G401 (cell line): ENCODE results near the gene GRIA3. TPM values are rescaled to one million over a fixed set of nuclear protein-coding genes. Genes with fewer than 3 reads are reported as not detected.

Experiments used
- DNase-seq: peaks from one replicate; pipeline ENCODE4 v3.0.0-alpha.2; 2015; ENCODE audit warnings: low spot score
- in situ Hi-C: cut with HindIII; loops from 2 replicates; pipeline ENCODE4 v1.10.0; 2016; ENCODE audit warnings: low sequenced_read_pairs, mixed read lengths
- total RNA-seq: library from RNA; depleted of rRNA; stranded (reverse); fragments of >200 nt; shearing (Covaris generic); gene quantifications from 2 replicates; pipeline ENCODE4 v1.2.3, GENCODE V29; 2014

GRIA3 gene
- total RNA-seq, 1 experiment from 2014 or later, result not detected

GRCh38 chrX:123189338-123189737 is 5.3 kb downstream of the GRIA3 start:
- in situ Hi-C loops, result no loop called here
- no peak for DNase-seq

GRCh38 chrX:123190096-123190495 is 6.0 kb downstream of the GRIA3 start:
- DNase-seq, result no peak
- in situ Hi-C loops, result no loop called here

GRCh38 chrX:123193101-123193500 is 9.0 kb downstream of the GRIA3 start:
- in situ Hi-C loops, result no loop called here

GRCh38 chrX:123199338-123199737 is 15.3 kb downstream of the GRIA3 start:
- DNase-seq, result no peak
- in situ Hi-C loops, result no loop called here

More at GRCh38 chrX:123193101-123193500, 9.0 kb downstream of the GRIA3 start:
- no peak for DNase-seq

- in situ Hi-C loops, result no loop called here
These were observed 17.6 kb downstream of the GRIA3 start for GRCh38 chrX:123201720-123202119.

GRCh38 chrX:123202523-123202922 is 18.4 kb downstream of the GRIA3 start:
- DNase-seq, result no peak
- in situ Hi-C loops, result no loop called here

More at GRCh38 chrX:123201720-123202119, 17.6 kb downstream of the GRIA3 start:
- DNase-seq, result no peak

GRCh38 chrX:123203772-123204171 is 19.7 kb downstream of the GRIA3 start:
- in situ Hi-C loops, result no loop called here
- no peak for DNase-seq

GRCh38 chrX:123206176-123206575 is 22.1 kb downstream of the GRIA3 start:
- in situ Hi-C loops, result no loop called here

GRCh38 chrX:123210252-123210651 is 26.2 kb downstream of the GRIA3 start:
- DNase-seq, result no peak
- in situ Hi-C loops, result no loop called here

More at GRCh38 chrX:123206176-123206575, 22.1 kb downstream of the GRIA3 start:
- DNase-seq, result no peak

GRCh38 chrX:123215397-123216089 is 31.5 kb downstream of the GRIA3 start:
- in situ Hi-C loops, result no loop called here
- no peak for DNase-seq

- in situ Hi-C loops, result no loop called here
These were observed 33.0 kb downstream of the GRIA3 start for GRCh38 chrX:123217077-123217476.

GRCh38 chrX:123217728-123218127 is 33.6 kb downstream of the GRIA3 start:
- in situ Hi-C loops, result no loop called here
- DNase-seq, result no peak

More at GRCh38 chrX:123217077-123217476, 33.0 kb downstream of the GRIA3 start:
- no peak for DNase-seq

GRCh38 chrX:123219916-123220315 is 35.8 kb downstream of the GRIA3 start:
- DNase-seq, result no peak

GRCh38 chrX:123222920-123223319 is 38.8 kb downstream of the GRIA3 start:
- in situ Hi-C loops, result no loop called here
- DNase-seq, result no peak

More at GRCh38 chrX:123219916-123220315, 35.8 kb downstream of the GRIA3 start:
- in situ Hi-C loops, result no loop called here

- DNase-seq, result no peak
- in situ Hi-C loops, result no loop called here
These were observed 39.3 kb downstream of the GRIA3 start for GRCh38 chrX:123223409-123223808.

GRCh38 chrX:123223859-123224258 is 39.8 kb downstream of the GRIA3 start:
- in situ Hi-C loops, result no loop called here
- DNase-seq, result no peak

GRCh38 chrX:123230798-123231197 is 46.7 kb downstream of the GRIA3 start:
- in situ Hi-C loops, result no loop called here
- no peak for DNase-seq

GRCh38 chrX:123236859-123237258 is 52.8 kb downstream of the GRIA3 start:
- in situ Hi-C loops, result no loop called here
- DNase-seq, result no peak

GRCh38 chrX:123237271-123237670 is 53.2 kb downstream of the GRIA3 start:
- in situ Hi-C loops, result no loop called here
- DNase-seq, result no peak

GRCh38 chrX:123254457-123254856 is 70.4 kb downstream of the GRIA3 start:
- no peak for DNase-seq
- in situ Hi-C loops, result no loop called here

- in situ Hi-C loops, result no loop called here
- DNase-seq, result no peak
These were observed 72.3 kb downstream of the GRIA3 start for GRCh38 chrX:123256378-123256777.
